ENCODE measurements around the gene AKAP13.
"Not testable (repeated sequence)": the region's sequence is repeated elsewhere in the genome, so short reads cannot be mapped to it uniquely, and the experiment has no call there.

The AKAP13 gene
- 652 to 778 reads per million in 2 donors for total RNA-seq

GRCh38 chr15:85380217-85380811, at the start of gene AKAP13:
AKAP13 (plus strand) TSS chr15:85380603; CDS start chr15:85485721, 105,118 bp downstream.
- DNase-seq: peak; percentile 86

GRCh38 chr15:85330901-85331588, 49.4 kb upstream of the AKAP13 start:
- DNase-seq: peak; percentile 42

- no peak for DNase-seq
These were observed 48.6 kb upstream of the AKAP13 start for GRCh38 chr15:85331655-85332285.

- no peak for DNase-seq
These were observed 47.1 kb upstream of the AKAP13 start for GRCh38 chr15:85333132-85333831.

- DNase-seq: no peak
These were observed 46.2 kb upstream of the AKAP13 start for GRCh38 chr15:85334241-85334640.

- no peak for DNase-seq
These were observed 45.0 kb upstream of the AKAP13 start for GRCh38 chr15:85335193-85335942.

GRCh38 chr15:85336880-85337279, 43.5 kb upstream of the AKAP13 start:
- DNase-seq: no peak

- DNase-seq: no peak
These were observed 42.9 kb upstream of the AKAP13 start for GRCh38 chr15:85337425-85338074.

- DNase-seq: no peak
These were observed 40.1 kb upstream of the AKAP13 start for GRCh38 chr15:85340321-85340665.

- DNase-seq: no peak
These were observed 39.6 kb upstream of the AKAP13 start for GRCh38 chr15:85340852-85341251.

GRCh38 chr15:85342163-85342562, 38.2 kb upstream of the AKAP13 start:
- DNase-seq: not testable (repeated sequence)

- DNase-seq: not testable (repeated sequence)
These were observed 37.0 kb upstream of the AKAP13 start for GRCh38 chr15:85343443-85343842.

- DNase-seq: not testable (repeated sequence)
These were observed 36.2 kb upstream of the AKAP13 start for GRCh38 chr15:85344241-85344640.

- not testable (repeated sequence) for DNase-seq
These were observed 35.7 kb upstream of the AKAP13 start for GRCh38 chr15:85344653-85345114.

GRCh38 chr15:85345196-85345918, 35.0 kb upstream of the AKAP13 start:
- not testable (repeated sequence) for DNase-seq

GRCh38 chr15:85346462-85347084, 33.8 kb upstream of the AKAP13 start:
- DNase-seq: not testable (repeated sequence)

GRCh38 chr15:85347264-85348047, 32.9 kb upstream of the AKAP13 start:
- DNase-seq: not testable (repeated sequence)

GRCh38 chr15:85348048-85348766, 32.2 kb upstream of the AKAP13 start:
- DNase-seq: not testable (repeated sequence)

GRCh38 chr15:85349062-85349461, 31.3 kb upstream of the AKAP13 start:
- DNase-seq: not testable (repeated sequence)
